ENCODE results near the gene NEK11. TPM values are rescaled to one million over a fixed set of nuclear protein-coding genes. Genes with fewer than 3 reads are reported as not detected.

NEK11 gene, protein sequence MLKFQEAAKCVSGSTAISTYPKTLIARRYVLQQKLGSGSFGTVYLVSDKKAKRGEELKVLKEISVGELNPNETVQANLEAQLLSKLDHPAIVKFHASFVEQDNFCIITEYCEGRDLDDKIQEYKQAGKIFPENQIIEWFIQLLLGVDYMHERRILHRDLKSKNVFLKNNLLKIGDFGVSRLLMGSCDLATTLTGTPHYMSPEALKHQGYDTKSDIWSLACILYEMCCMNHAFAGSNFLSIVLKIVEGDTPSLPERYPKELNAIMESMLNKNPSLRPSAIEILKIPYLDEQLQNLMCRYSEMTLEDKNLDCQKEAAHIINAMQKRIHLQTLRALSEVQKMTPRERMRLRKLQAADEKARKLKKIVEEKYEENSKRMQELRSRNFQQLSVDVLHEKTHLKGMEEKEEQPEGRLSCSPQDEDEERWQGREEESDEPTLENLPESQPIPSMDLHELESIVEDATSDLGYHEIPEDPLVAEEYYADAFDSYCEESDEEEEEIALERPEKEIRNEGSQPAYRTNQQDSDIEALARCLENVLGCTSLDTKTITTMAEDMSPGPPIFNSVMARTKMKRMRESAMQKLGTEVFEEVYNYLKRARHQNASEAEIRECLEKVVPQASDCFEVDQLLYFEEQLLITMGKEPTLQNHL
- polyA plus RNA-seq (2013, experiment 1 of 2; ENCODE audit: insufficient read length) = 2.1 TPM
- polyA plus RNA-seq (2013, experiment 2 of 2; ENCODE audit: insufficient read length) = 1.1 TPM

- DNase-seq = peak; percentile 87
Observed at GRCh38 chr3:131026321-131027151, at the start of gene NEK11, which contains the start of gene ASTE1. TSS of gene NEK11 (plus strand) at chr3:131026877. CDS start at chr3:131029709, 2,832 bp downstream. TSS of gene ASTE1 (minus strand) at chr3:131026825. CDS start at chr3:131025306, 1,519 bp downstream.

DNA sequence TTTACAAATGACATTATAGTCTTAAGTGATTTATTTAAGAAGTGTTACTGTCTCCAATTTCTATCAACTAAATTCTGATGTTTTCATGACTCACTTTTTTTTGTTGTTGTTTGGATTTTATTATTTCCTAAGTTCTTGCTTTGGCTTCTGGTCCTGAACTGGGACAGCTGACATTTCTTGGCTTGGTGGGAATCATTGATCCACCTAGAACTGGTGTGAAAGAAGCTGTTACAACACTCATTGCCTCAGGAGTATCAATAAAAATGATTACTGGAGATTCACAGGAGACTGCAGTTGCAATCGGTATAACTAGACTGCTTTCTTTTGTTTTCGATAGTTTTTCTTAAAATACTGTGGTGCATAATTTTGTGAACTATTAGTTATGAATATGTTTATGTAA lies 47.6 kb upstream of the NEK11 start:
- no peak for DNase-seq

GRCh38 chr3:130981469-130981868 lies 45.2 kb upstream of the NEK11 start:
- no peak for DNase-seq

DNA sequence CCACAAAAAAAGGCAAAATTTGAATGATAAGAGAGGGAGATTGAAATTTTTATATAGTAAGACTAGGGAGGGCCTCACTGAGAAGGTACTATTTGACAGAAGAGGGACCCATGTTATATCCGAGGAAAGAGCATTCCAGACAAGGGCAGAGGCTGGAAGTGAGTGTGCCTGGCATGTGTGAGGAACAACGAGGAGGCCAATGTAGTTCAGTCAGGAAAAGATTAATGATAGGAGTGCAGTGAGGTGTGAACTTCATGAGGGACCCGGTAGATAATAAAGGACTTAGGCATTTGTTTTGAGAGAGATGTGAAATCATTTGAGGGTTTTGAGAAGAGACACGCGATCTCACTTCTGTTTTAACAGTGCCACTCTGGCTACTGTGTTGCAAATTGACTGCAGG lies 36.4 kb upstream of the NEK11 start:
- DNase-seq = no peak

DNA sequence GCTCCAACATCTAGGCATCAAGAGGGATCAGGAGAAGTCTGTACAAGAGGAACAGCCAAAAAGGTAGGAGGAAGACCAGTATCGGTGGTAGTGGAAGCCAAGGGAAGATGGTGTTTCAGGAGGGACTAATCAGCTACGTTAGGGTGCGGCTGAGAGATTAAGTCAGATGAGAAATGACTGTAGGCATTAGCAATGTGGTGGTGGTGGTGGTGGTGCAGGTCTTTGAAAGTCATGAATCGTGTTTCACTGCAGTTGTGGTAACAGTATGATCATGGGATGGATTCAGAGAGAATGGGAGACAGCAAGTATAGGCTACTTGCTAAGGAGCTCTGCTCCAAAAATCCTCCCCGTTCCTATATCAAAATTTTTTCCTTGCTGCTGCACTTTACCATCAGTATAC lies 35.6 kb upstream of the NEK11 start:
- DNase-seq = no peak

DNA sequence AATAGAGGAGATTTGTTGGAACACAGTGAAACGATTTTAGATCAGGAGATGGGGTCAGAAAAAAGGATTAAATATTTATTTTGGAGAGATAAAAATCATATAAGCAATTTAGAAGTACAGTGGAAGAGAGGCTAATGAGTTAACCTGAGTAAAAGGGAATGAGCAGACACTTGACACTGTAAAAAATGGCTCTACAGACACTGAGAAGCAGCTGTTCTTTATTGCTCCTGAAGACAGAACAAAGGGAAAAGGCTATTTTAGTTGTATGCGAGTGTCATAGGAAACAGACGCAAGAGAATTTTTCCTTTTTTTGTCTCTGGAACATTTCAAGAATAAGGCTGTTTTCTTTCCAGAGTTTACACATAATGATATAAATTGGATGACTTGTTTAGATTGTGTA lies 34.3 kb upstream of the NEK11 start:
- DNase-seq = no peak

DNA sequence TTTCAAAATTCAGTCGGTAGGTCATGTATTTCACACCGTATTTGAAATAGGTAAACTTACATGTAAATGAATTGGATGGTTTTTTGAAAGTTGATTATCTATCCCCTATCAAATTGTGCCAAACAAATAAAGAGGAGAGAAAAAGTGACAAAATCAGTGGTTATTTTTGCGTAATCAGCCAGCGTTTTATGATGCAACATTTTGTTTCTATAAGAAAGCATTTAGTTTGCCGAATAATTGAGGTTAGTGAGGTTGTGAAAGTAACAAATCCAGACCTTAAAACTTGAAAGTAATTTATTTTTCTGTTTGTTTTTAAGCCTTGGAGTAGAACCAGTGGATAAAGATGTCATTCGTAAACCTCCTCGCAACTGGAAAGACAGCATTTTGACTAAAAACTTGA lies 29.4 kb upstream of the NEK11 start:
- no peak for DNase-seq

- DNase-seq = no peak
Observed at GRCh38 chr3:131001071-131001470, 25.6 kb upstream of the NEK11 start.

- DNase-seq = no peak
Observed at GRCh38 chr3:131004603-131005002, 22.1 kb upstream of the NEK11 start.

DNA sequence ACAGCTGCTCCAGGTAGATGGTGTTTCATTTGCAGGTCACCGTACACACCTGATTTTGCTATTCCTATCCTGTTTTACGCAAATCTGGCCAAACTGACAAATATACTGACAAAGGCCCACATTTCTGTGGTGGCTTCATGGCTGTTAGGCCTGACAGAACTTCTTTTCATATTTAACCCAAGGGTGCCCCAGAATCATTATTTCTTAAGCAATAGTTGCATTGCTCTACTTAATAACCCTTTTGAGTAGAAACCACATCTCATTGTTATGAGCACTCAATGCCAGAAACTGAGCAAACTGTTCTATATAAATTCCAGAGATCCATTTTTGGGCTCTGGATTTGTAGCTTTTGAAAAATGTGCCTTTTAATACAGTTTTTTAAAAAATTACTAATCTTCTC lies 19.4 kb upstream of the NEK11 start:
- DNase-seq = no peak

DNA sequence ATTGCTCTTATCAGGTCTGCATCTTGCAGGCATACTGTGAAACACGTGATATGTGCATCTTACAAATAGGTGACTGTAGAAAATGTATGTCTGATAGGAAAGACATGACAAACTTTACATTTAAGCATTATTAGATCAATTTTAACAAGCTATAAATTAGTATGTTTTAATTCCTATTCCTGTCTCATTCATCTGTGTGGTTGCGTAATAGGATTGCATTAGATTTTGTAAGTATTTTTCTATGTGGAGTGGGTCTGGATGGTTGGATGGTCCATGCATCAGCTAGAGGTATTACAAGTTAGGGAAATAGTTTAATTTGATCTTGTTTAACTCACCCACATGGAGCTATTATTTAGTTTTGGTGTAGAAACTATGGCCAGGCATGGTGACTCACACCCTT lies 18.9 kb upstream of the NEK11 start:
- DNase-seq = peak; percentile 16

- DNase-seq = no peak
Observed at GRCh38 chr3:131008326-131008725, 18.4 kb upstream of the NEK11 start.

GRCh38 chr3:131009698-131010097 lies 17.0 kb upstream of the NEK11 start:
- no peak for DNase-seq

DNA sequence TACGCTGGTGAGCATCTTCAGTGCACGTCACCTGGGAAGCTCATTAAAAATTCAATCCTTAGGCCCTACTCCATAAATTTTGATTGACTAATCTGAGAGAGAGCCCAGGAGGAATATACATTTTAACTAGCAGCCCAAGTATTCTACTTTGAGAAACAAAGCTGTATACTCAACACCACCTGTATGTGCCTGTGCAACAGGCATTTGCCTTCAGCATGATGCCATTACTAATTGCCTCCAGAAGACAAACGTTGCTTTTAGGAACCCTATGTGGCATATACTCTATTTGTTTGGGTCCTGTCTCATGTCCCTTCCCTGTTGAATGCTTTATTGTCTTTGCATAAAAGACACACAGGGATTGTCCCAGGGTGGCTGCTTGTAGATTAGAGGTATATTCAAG lies 7.7 kb upstream of the NEK11 start:
- DNase-seq = no peak

- no peak for DNase-seq
Observed at GRCh38 chr3:131020122-131020693, 6.5 kb upstream of the NEK11 start.

- DNase-seq = no peak
Observed at GRCh38 chr3:131025539-131025938, 1.1 kb upstream of the NEK11 start.

GRCh38 chr3:131028844-131029243 lies 2.2 kb downstream of the NEK11 start:
- DNase-seq = no peak

DNA sequence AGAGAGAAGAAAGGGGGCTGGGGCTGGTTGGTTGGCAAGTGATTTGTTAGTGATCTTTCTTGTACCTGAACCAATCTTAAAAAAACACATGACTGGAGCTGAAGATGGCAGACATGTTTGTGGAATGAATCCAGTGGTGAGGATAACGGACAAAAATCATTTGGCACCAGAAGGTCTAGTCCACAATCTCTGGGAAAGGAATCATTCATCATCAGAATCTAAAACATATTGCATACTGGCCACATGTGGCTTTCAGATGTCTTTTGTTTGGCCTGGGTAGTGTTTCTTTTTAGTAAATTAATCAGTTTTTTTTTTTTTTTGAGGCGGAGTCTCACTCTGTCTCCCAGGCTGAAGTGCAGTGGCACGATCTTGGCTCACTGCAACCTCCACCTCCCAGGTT lies 5.0 kb downstream of the NEK11 start:
- DNase-seq = no peak

- DNase-seq = peak; percentile 57
Observed at GRCh38 chr3:131033480-131034080, 6.9 kb downstream of the NEK11 start.

GRCh38 chr3:131036200-131036816 lies 9.6 kb downstream of the NEK11 start:
- DNase-seq = peak; percentile 60

- DNase-seq = peak; percentile 68
Observed at GRCh38 chr3:131036986-131037385, 10.3 kb downstream of the NEK11 start.

DNA sequence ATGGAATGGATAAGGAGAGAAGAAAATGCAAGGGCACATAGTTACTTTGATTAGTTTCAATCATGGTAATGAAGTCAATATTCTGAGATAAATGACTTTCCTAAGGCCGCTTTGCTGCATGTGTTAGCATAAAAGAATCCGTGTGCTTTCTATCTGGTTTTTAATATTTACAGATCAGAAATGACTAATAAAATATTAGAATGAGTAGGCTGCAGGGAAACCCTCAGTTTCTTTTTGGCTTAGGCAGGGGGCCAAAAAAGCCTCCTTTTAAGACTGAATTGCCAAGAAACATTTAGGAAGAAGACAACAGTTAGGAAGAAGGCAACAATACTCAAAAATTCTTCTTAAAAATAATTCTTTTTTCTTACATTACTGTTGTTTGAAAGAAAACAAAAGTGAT lies 11.6 kb downstream of the NEK11 start:
- no peak for DNase-seq
